Measurements from ENCODE around the gene PRRX1.
A peak's percentile ranks its signal among the peaks of the same experiment; 100 is the strongest.

PRRX1 gene

DNA sequence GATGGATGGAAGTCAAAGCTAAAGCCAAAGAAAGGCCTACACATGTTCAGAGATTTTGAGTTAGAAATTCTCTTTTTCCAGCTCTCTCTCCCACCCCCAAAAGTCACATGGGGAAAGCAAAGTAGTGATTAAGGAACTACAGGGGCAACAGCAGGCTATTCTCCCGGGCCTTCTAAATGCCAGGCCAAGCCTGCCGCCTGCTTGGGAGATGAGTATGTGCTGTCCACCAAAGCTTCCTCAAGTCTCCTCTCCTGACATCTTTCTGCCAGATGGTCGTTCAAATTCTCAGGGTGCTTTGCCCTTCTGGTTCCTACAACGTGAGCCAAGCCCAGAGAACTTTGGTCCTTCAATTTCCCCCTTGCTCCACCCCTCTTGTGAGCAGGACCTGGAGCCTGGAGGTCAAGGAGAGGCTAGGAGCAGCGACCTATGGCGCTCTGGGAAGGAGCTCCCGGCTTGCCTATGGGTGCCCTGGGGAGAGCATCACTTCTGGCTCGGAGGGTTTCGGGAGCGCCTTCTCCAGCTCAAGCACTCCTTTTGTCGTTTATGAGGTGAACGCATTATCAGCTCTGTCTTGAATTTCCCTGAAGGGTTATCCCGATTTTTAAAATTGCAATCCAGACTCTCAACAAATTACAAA is 4.4 kb upstream of the PRRX1 start:
- ATAC-seq, result no peak
- TF ChIP-seq ISL1 (CRISPR knock-in tag; IDR thresholded peaks at IDR 0.05), result no peak
- TF ChIP-seq BACH2 (CRISPR knock-in tag; IDR thresholded peaks at IDR 0.05; ENCODE audit: borderline replicate concordance), result no peak
- TF ChIP-seq, protein P1, sequence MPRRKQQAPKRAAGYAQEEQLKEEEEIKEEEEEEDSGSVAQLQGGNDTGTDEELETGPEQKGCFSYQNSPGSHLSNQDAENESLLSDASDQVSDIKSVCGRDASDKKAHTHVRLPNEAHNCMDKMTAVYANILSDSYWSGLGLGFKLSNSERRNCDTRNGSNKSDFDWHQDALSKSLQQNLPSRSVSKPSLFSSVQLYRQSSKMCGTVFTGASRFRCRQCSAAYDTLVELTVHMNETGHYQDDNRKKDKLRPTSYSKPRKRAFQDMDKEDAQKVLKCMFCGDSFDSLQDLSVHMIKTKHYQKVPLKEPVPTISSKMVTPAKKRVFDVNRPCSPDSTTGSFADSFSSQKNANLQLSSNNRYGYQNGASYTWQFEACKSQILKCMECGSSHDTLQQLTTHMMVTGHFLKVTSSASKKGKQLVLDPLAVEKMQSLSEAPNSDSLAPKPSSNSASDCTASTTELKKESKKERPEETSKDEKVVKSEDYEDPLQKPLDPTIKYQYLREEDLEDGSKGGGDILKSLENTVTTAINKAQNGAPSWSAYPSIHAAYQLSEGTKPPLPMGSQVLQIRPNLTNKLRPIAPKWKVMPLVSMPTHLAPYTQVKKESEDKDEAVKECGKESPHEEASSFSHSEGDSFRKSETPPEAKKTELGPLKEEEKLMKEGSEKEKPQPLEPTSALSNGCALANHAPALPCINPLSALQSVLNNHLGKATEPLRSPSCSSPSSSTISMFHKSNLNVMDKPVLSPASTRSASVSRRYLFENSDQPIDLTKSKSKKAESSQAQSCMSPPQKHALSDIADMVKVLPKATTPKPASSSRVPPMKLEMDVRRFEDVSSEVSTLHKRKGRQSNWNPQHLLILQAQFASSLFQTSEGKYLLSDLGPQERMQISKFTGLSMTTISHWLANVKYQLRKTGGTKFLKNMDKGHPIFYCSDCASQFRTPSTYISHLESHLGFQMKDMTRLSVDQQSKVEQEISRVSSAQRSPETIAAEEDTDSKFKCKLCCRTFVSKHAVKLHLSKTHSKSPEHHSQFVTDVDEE (CRISPR knock-in tag; IDR thresholded peaks at IDR 0.05), result no peak
- no peak for TF ChIP-seq CSDC2 (CRISPR knock-in tag; IDR thresholded peaks at IDR 0.05)
- TF ChIP-seq, protein P2, sequence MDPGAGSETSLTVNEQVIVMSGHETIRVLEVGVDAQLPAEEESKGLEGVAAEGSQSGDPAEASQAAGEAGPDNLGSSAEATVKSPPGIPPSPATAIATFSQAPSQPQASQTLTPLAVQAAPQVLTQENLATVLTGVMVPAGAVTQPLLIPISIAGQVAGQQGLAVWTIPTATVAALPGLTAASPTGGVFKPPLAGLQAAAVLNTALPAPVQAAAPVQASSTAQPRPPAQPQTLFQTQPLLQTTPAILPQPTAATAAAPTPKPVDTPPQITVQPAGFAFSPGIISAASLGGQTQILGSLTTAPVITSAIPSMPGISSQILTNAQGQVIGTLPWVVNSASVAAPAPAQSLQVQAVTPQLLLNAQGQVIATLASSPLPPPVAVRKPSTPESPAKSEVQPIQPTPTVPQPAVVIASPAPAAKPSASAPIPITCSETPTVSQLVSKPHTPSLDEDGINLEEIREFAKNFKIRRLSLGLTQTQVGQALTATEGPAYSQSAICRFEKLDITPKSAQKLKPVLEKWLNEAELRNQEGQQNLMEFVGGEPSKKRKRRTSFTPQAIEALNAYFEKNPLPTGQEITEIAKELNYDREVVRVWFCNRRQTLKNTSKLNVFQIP (CRISPR knock-in tag; IDR thresholded peaks at IDR 0.05; ENCODE audit: borderline replicate concordance, low read depth), result no peak
- TF ChIP-seq ZC3H10 (CRISPR knock-in tag; IDR thresholded peaks at IDR 0.05), result no peak

DNA sequence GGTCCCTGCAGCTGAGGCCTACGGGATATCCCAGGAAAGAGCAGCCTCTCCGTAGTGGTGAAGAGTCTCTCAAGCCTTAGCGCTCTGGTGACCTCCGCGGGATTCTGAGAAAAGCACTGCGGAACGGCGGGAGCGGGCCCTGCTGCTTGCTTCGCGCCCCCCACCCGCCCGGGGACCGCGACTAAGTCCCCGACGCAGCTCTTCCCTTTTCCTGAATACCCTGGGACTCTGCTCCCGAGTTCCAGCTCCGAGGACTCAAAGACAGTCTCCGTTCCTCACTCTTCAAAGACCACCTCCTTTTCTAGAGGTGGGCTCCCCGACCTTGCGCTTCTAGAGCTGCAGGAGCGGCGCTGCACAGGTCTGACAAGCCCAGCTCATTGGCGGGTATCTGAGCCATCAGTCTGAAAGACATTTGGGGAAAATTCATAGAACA is 3.6 kb upstream of the PRRX1 start:
- TF ChIP-seq, protein P3, sequence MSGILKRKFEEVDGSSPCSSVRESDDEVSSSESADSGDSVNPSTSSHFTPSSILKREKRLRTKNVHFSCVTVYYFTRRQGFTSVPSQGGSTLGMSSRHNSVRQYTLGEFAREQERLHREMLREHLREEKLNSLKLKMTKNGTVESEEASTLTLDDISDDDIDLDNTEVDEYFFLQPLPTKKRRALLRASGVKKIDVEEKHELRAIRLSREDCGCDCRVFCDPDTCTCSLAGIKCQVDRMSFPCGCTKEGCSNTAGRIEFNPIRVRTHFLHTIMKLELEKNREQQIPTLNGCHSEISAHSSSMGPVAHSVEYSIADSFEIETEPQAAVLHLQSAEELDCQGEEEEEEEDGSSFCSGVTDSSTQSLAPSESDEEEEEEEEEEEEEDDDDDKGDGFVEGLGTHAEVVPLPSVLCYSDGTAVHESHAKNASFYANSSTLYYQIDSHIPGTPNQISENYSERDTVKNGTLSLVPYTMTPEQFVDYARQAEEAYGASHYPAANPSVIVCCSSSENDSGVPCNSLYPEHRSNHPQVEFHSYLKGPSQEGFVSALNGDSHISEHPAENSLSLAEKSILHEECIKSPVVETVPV (CRISPR knock-in tag; IDR thresholded peaks at IDR 0.05), result no peak
- no peak for TF ChIP-seq TOX (CRISPR knock-in tag; IDR thresholded peaks at IDR 0.05; ENCODE audit: borderline replicate concordance)
- TF ChIP-seq ZNF565 (CRISPR knock-in tag; conservative IDR thresholded peaks at IDR 0.05; ENCODE audit: low read depth), result no peak
- no peak for TF ChIP-seq ZFP30 (CRISPR knock-in tag; IDR thresholded peaks at IDR 0.05)
- ATAC-seq, result no peak

DNA sequence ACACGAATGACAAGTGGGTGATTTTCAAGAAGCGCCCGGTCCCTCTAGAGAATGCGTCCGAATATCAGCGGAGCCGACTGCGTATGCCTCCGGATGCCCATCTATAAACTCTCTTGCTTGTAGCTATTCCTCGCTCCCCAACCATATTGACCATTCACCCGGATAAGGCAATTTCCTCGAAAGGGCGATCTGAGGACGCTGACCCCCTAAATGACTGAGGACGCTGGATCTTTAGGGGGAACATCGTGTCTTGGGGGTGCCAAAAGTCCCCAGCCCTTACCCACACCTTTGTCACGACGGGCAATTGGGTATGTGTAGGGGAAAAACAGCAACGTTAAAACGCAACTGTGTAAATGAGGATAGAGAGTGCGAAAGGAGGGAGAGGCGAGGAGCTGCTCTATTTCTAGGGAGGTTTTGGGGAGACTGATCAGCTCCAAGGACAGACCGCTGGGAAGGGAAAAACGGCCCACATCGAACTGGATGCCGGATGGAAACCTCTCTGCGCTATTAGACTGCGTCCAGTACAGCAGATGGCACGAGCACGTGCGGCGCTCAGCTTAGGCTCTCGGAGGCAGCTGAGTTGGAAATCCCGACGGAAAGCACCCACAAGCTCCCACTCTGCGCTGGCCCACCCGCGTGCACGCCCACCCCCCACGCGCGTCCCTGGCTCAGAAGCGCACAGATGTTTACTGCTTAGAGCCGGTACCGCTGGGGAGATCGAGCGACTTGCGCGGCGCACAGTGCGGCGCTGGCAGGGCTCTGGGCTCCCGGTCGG is 2.9 kb upstream of the PRRX1 start:
- TF ChIP-seq SNAI2 (CRISPR knock-in tag; IDR thresholded peaks at IDR 0.05) (no peak), OSR1 (CRISPR knock-in tag; IDR thresholded peaks at IDR 0.05) (no peak), PPARA (CRISPR knock-in tag; IDR thresholded peaks at IDR 0.05; ENCODE audit: borderline replicate concordance) (no peak), ZNF8 (CRISPR knock-in tag; IDR thresholded peaks at IDR 0.05) (no peak), TOX (CRISPR knock-in tag; IDR thresholded peaks at IDR 0.05; ENCODE audit: borderline replicate concordance) (no peak), ESRRG (CRISPR knock-in tag; IDR thresholded peaks at IDR 0.05) (no peak), ZFP3 (CRISPR knock-in tag; IDR thresholded peaks at IDR 0.05) (no peak), ZNF70 (CRISPR knock-in tag; IDR thresholded peaks at IDR 0.05) (no peak), CSDC2 (CRISPR knock-in tag; IDR thresholded peaks at IDR 0.05) (no peak), TCF4 (CRISPR knock-in tag; IDR thresholded peaks at IDR 0.05; ENCODE audit: borderline replicate concordance) (no peak), ZC3H10 (CRISPR knock-in tag; IDR thresholded peaks at IDR 0.05) (no peak), GLIS3 (CRISPR knock-in tag; IDR thresholded peaks at IDR 0.05) (no peak), ISL1 (CRISPR knock-in tag; IDR thresholded peaks at IDR 0.05) (no peak)
- TF ChIP-seq, protein P3 (CRISPR knock-in tag; IDR thresholded peaks at IDR 0.05), result no peak
- TF ChIP-seq, protein P4, sequence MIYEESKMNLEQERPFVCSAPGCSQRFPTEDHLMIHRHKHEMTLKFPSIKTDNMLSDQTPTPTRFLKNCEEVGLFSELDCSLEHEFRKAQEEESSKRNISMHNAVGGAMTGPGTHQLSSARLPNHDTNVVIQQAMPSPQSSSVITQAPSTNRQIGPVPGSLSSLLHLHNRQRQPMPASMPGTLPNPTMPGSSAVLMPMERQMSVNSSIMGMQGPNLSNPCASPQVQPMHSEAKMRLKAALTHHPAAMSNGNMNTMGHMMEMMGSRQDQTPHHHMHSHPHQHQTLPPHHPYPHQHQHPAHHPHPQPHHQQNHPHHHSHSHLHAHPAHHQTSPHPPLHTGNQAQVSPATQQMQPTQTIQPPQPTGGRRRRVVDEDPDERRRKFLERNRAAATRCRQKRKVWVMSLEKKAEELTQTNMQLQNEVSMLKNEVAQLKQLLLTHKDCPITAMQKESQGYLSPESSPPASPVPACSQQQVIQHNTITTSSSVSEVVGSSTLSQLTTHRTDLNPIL (CRISPR knock-in tag; IDR thresholded peaks at IDR 0.05; ENCODE audit: low read depth), result no peak
- TF ChIP-seq, protein P2 (CRISPR knock-in tag; IDR thresholded peaks at IDR 0.05; ENCODE audit: borderline replicate concordance, low read depth), result no peak
- TF ChIP-seq, protein P5, sequence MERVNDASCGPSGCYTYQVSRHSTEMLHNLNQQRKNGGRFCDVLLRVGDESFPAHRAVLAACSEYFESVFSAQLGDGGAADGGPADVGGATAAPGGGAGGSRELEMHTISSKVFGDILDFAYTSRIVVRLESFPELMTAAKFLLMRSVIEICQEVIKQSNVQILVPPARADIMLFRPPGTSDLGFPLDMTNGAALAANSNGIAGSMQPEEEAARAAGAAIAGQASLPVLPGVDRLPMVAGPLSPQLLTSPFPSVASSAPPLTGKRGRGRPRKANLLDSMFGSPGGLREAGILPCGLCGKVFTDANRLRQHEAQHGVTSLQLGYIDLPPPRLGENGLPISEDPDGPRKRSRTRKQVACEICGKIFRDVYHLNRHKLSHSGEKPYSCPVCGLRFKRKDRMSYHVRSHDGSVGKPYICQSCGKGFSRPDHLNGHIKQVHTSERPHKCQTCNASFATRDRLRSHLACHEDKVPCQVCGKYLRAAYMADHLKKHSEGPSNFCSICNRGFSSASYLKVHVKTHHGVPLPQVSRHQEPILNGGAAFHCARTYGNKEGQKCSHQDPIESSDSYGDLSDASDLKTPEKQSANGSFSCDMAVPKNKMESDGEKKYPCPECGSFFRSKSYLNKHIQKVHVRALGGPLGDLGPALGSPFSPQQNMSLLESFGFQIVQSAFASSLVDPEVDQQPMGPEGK (CRISPR knock-in tag; IDR thresholded peaks at IDR 0.05; ENCODE audit: borderline replicate concordance), result no peak
- ATAC-seq, result peak; percentile 17
